Activated T-cell treated with anti-CD3 and anti-CD28 coated beads, Interleukin-2, amount 50 U/mL, for 4 hours (primary cell): ENCODE measurements around the gene ITGA7. TPM values are rescaled to one million over a fixed set of nuclear protein-coding genes. Genes with fewer than 3 reads are reported as not detected.
A peak's percentile ranks its signal among the peaks of the same experiment; 100 is the strongest.
"Not testable (repeated sequence)": the region's sequence is repeated elsewhere in the genome, so short reads cannot be mapped to it uniquely, and the experiment has no call there.

Experiments used
- ATAC-seq, 2 donors: fragments of 200-7000 bp; cut with Tn5 transposase; one replicate each; pipeline ENCODE4 v1.10.0; 2021
- DNase-seq: peaks from one replicate; pipeline ENCODE4 v3.0.0-alpha.2; 2020
- H3K27me3 Mint-ChIP-seq: one replicate; pipeline ENCODE4 v1.8.0; 2021; ENCODE audit warnings: low read depth, mixed read lengths
- H3K36me3 Mint-ChIP-seq: one replicate; pipeline ENCODE4 v1.8.0; 2022; ENCODE audit warnings: mixed read lengths; ENCODE audit not compliant: insufficient read depth
- H3K4me1 Mint-ChIP-seq: one replicate; pipeline ENCODE4 v1.8.0; 2021; ENCODE audit warnings: low read depth, mixed read lengths
- H3K4me3 Mint-ChIP-seq: one replicate; pipeline ENCODE4 v1.8.0; 2021; ENCODE audit warnings: mild to moderate bottlenecking, moderate library complexity, mixed read lengths
- H3K9me3 Mint-ChIP-seq: one replicate; pipeline ENCODE4 v1.8.0; 2021; ENCODE audit warnings: mixed read lengths
- total RNA-seq, 3 donors: library from RNA; stranded (reverse); gene quantifications; one replicate each; pipeline ENCODE4 v1.2.1, GENCODE V29; 2021

ITGA7 gene
- total RNA-seq, 3 donors from 2014 or later: 0.91 to 1.4 (median 1.3) TPM

GRCh38 chr12:55652352-55652751 is 55.4 kb downstream of the ITGA7 start:
- Mint-ChIP-seq H3K4me1 (peaks cover 25% of the 10 kb centered on the region), H3K36me3 (peaks cover 4% of the 10 kb centered on the region), H3K9me3 (peaks cover 6% of the 10 kb centered on the region), H3K4me3 (no peak overlapping the region), H3K27me3 (peaks cover 2% of the 10 kb centered on the region)
- no peak for DNase-seq
- ATAC-seq: peak; percentile 96 to 97

- no peak overlapping the region for H3K4me3 Mint-ChIP-seq
- H3K9me3 Mint-ChIP-seq: peaks cover 6% of the 10 kb centered on the region
- no peak for ATAC-seq
- H3K27me3 Mint-ChIP-seq: no peaks in the 10 kb centered on the region
- peaks cover 30% of the 10 kb centered on the region for H3K4me1 Mint-ChIP-seq
- peaks cover 4% of the 10 kb centered on the region for H3K36me3 Mint-ChIP-seq
- DNase-seq: no peak
Measured at GRCh38 chr12:55651299-55651683, 56.4 kb downstream of the ITGA7 start.

GRCh38 chr12:55650620-55651298 is 56.9 kb downstream of the ITGA7 start:
- not testable (repeated sequence) for ATAC-seq, H3K4me3 Mint-ChIP-seq, DNase-seq, H3K36me3 Mint-ChIP-seq, H3K27me3 Mint-ChIP-seq, H3K9me3 Mint-ChIP-seq
- H3K4me1 Mint-ChIP-seq: peaks cover 34% of the 10 kb centered on the region

GRCh38 chr12:55647027-55647426 is 60.7 kb downstream of the ITGA7 start:
- DNase-seq (no peak), ATAC-seq (no peak)
- no peak overlapping the region for H3K4me3 Mint-ChIP-seq
- H3K9me3 Mint-ChIP-seq: peaks cover 6% of the 10 kb centered on the region
- H3K4me1 Mint-ChIP-seq: peaks cover 31% of the 10 kb centered on the region
- H3K36me3 Mint-ChIP-seq: peaks cover 4% of the 10 kb centered on the region
- no peaks in the 10 kb centered on the region for H3K27me3 Mint-ChIP-seq

- H3K9me3 Mint-ChIP-seq: no peaks in the 10 kb centered on the region
- H3K27me3 Mint-ChIP-seq: no peaks in the 10 kb centered on the region
- DNase-seq: no peak
- H3K4me1 Mint-ChIP-seq: peaks cover 24% of the 10 kb centered on the region
- no peak overlapping the region for H3K4me3 Mint-ChIP-seq
- no peaks in the 10 kb centered on the region for H3K36me3 Mint-ChIP-seq
- ATAC-seq: no peak
Measured at GRCh38 chr12:55644591-55644990, 63.1 kb downstream of the ITGA7 start.

- Mint-ChIP-seq H3K27me3 (peaks cover 2% of the 10 kb centered on the region), H3K4me1 (peaks cover 25% of the 10 kb centered on the region), H3K9me3 (no peaks in the 10 kb centered on the region), H3K36me3 (no peaks in the 10 kb centered on the region), H3K4me3 (no peak overlapping the region)
- DNase-seq: no peak
- no peak for ATAC-seq
Measured at GRCh38 chr12:55642669-55643068, 65.0 kb downstream of the ITGA7 start.

GRCh38 chr12:55642267-55642666 is 65.4 kb downstream of the ITGA7 start:
- H3K36me3 Mint-ChIP-seq: no peaks in the 10 kb centered on the region
- H3K4me3 Mint-ChIP-seq: no peak overlapping the region
- peaks cover 28% of the 10 kb centered on the region for H3K4me1 Mint-ChIP-seq
- H3K27me3 Mint-ChIP-seq: peaks cover 6% of the 10 kb centered on the region
- DNase-seq (no peak), ATAC-seq (no peak)
- no peaks in the 10 kb centered on the region for H3K9me3 Mint-ChIP-seq

GRCh38 chr12:55641595-55641994 is 66.1 kb downstream of the ITGA7 start:
- H3K36me3 Mint-ChIP-seq: no peaks in the 10 kb centered on the region
- H3K9me3 Mint-ChIP-seq: no peaks in the 10 kb centered on the region
- H3K27me3 Mint-ChIP-seq: peaks cover 10% of the 10 kb centered on the region
- DNase-seq (no peak), ATAC-seq (no peak)
- H3K4me3 Mint-ChIP-seq: no peak overlapping the region
- peaks cover 28% of the 10 kb centered on the region for H3K4me1 Mint-ChIP-seq

GRCh38 chr12:55637467-55637866 is 70.2 kb downstream of the ITGA7 start:
- no peaks in the 10 kb centered on the region for H3K36me3 Mint-ChIP-seq
- H3K4me1 Mint-ChIP-seq: peaks cover 16% of the 10 kb centered on the region
- H3K9me3 Mint-ChIP-seq: no peaks in the 10 kb centered on the region
- DNase-seq (no peak), ATAC-seq (peak; percentile 77 to 83)
- H3K4me3 Mint-ChIP-seq: no peak overlapping the region
- peaks cover 13% of the 10 kb centered on the region for H3K27me3 Mint-ChIP-seq

GRCh38 chr12:55636853-55637252 is 70.9 kb downstream of the ITGA7 start, which contains the start of gene OR10P1:
OR10P1 (plus strand) TSS chr12:55636892; CDS start chr12:55636892, 0 bp downstream.
- Mint-ChIP-seq H3K9me3 (no peaks in the 10 kb centered on the region), H3K4me3 (no peak within 1 kb of the TSS), H3K36me3 (no peaks in the 10 kb centered on the region), H3K27me3 (peaks cover 13% of the 10 kb centered on the region), H3K4me1 (peaks cover 10% of the 10 kb centered on the region)
- no peak for ATAC-seq
- no peak for DNase-seq

- DNase-seq (no peak), ATAC-seq (peak; percentile 53 to 73)
- Mint-ChIP-seq H3K9me3 (no peaks in the 10 kb centered on the region), H3K4me1 (peaks cover 7% of the 10 kb centered on the region), H3K27me3 (peaks cover 13% of the 10 kb centered on the region), H3K4me3 (no peak overlapping the region), H3K36me3 (no peaks in the 10 kb centered on the region)
Measured at GRCh38 chr12:55636116-55636655, 71.5 kb downstream of the ITGA7 start.

Other genes with a start within 250 kb of the ITGA7 start
- gene OR6C70, start 237.8 kb downstream of the ITGA7 start, total RNA-seq: not detected
- gene OR6C68, start 215.5 kb downstream of the ITGA7 start, total RNA-seq: not detected
- gene OR6C4, start 158.3 kb downstream of the ITGA7 start, total RNA-seq: not detected
- gene OR2AP1, start 135.4 kb downstream of the ITGA7 start, total RNA-seq: under 1 TPM in 1 of 3 donors, not detected in 2; 0.15 TPM
- not detected for gene OR10P1, start 71.0 kb downstream of the ITGA7 start, total RNA-seq
- gene BLOC1S1, start 8.1 kb upstream of the ITGA7 start, total RNA-seq: 10 to 100 TPM; 60.7 to 65.7 (median 61.7) TPM
- gene RDH5, start 12.5 kb upstream of the ITGA7 start, total RNA-seq: 1 to 10 TPM; 3.9 to 7.4 (median 5.1) TPM
- 100 to 1,000 TPM; 158 to 177 (median 177) TPM for gene CD63, start 21.1 kb upstream of the ITGA7 start, total RNA-seq
- gene GDF11, start 35.2 kb upstream of the ITGA7 start, total RNA-seq: 10 to 100 TPM; 12.3 to 15.5 (median 14.5) TPM
- 10 to 100 TPM; 65.8 to 78.5 (median 69.6) TPM for gene SARNP, start 109.8 kb upstream of the ITGA7 start, total RNA-seq
- 10 to 100 TPM; 45.9 to 57.0 (median 49.9) TPM for gene ORMDL2, start 110.1 kb upstream of the ITGA7 start, total RNA-seq
- gene DNAJC14, start 121.7 kb upstream of the ITGA7 start, total RNA-seq: 10 to 100 TPM; 32.4 to 38.2 (median 33.5) TPM
- not detected for gene MMP19, start 135.0 kb upstream of the ITGA7 start, total RNA-seq
- 10 to 100 TPM; 24.9 to 30.0 (median 28.4) TPM for gene PYM1, start 220.0 kb upstream of the ITGA7 start, total RNA-seq
- gene DGKA, start 223.3 kb upstream of the ITGA7 start, total RNA-seq: 100 to 1,000 TPM; 132 to 164 (median 153) TPM